CD4-positive, alpha-beta T cell (primary cell): ENCODE measurements around the gene RPL36. TPM values are rescaled to one million over a fixed set of nuclear protein-coding genes. Genes with fewer than 3 reads are reported as not detected.

Experiments
- ATAC-seq: fragments of 200-7000 bp; cut with Tn5 transposase; one replicate; pipeline ENCODE4 v1.10.0; 2022; ENCODE audit warnings: mild to moderate bottlenecking; ENCODE audit not compliant: poor library complexity
- CTCF ChIA-PET: fragments of 350-600 bp; sonication (Branson Sonifier 250); formaldehyde crosslinking; loops from one replicate; lab custom pipeline; 2021; ENCODE audit warnings: antibody characterized with exemption, inconsistent platforms; lab: Charles Lee
- POLR2A ChIA-PET: fragments of 350-600 bp; sonication (Branson Sonifier 250); formaldehyde crosslinking; loops from one replicate; lab custom pipeline; 2021; ENCODE audit warnings: antibody characterized with exemption, inconsistent platforms; lab: Charles Lee
- DNase-seq, 14 experiments: peaks; one replicate each; pipeline ENCODE4 v3.0.0-alpha.2; 2013 to 2020; ENCODE audit warnings: mixed read lengths in 2 of 14
- H3K27ac ChIP-seq, 2 donors: one replicate each; pipeline versions ENCODE4 v1.5.1 to v1.7.0; 2013; ENCODE audit warnings: low read length in 2 of 2, low read depth in 1 of 2, mild to moderate bottlenecking in 1 of 2
- H3K27me3 ChIP-seq, 2 experiments: 1 replicate in 1 of 2; 2 replicates in 1 of 2; pipeline versions ENCODE4 v1.6.1 to v1.7.0; 2013; ENCODE audit warnings: low read length in 2 of 2, control low read depth in 1 of 2, mild to moderate bottlenecking in 1 of 2, moderate library complexity in 1 of 2; ENCODE audit not compliant: insufficient read depth in 2 of 2, control insufficient read depth in 1 of 2
- H3K36me3 ChIP-seq: one replicate; pipeline ENCODE4 v1.6.1; 2013; ENCODE audit warnings: low read length, control low read depth; ENCODE audit not compliant: insufficient read depth
- H3K4me1 ChIP-seq: one replicate; pipeline ENCODE4 v1.6.1; 2013; ENCODE audit warnings: low read length, control low read depth; ENCODE audit not compliant: insufficient read depth
- H3K4me3 ChIP-seq: one replicate; pipeline ENCODE4 v1.5.1; 2013; ENCODE audit warnings: mild to moderate bottlenecking, low read length, moderate library complexity
- H3K9me3 ChIP-seq, 2 experiments: 1 replicate in 1 of 2; 2 replicates in 1 of 2; pipeline versions ENCODE4 v1.6.1 to v1.7.0; 2013; ENCODE audit warnings: low read length in 2 of 2, mild to moderate bottlenecking in 2 of 2, control low read depth in 1 of 2, moderate library complexity in 1 of 2; ENCODE audit not compliant: control insufficient read depth in 1 of 2, insufficient read depth in 1 of 2
- H3K27ac Mint-ChIP-seq: one replicate; pipeline ENCODE4 v1.8.0; 2020; ENCODE audit warnings: mixed read lengths
- H3K27me3 Mint-ChIP-seq: one replicate; pipeline ENCODE4 v1.8.0; 2021; ENCODE audit warnings: mixed read lengths
- H3K36me3 Mint-ChIP-seq: one replicate; pipeline ENCODE4 v1.8.0; 2021; ENCODE audit warnings: low read depth, mixed read lengths
- H3K4me1 Mint-ChIP-seq: one replicate; pipeline ENCODE4 v1.8.0; 2021; ENCODE audit warnings: low read depth, mixed read lengths
- H3K4me3 Mint-ChIP-seq: one replicate; pipeline ENCODE4 v1.8.0; 2020; ENCODE audit warnings: mild to moderate bottlenecking, mixed read lengths
- H3K9me3 Mint-ChIP-seq: one replicate; pipeline ENCODE4 v1.8.0; 2020; ENCODE audit warnings: mixed read lengths
- CTCF ChIP-seq: fragments of 200-600 bp; IDR thresholded peaks from one replicate; pipeline ENCODE4 v1.8.0; 2022; ENCODE audit warnings: antibody characterized with exemption, mild to moderate bottlenecking
- intact Hi-C, 2 experiments: fragments of 100-400 bp; cut with DNase I in 1 of 2; cut with micrococcal nuclease in 1 of 2; formaldehyde crosslinking; loops; one replicate each; pipeline versions ENCODE4 v1.15.1 to v1.9.0; 2023 to 2025; cut with DNase I, micrococcal nuclease
- total RNA-seq, 174 experiments: library from RNA in 2 of 174; stranded (reverse) in 2 of 174; gene quantifications; one replicate each; pipeline ENCODE4 v1.2.3 and lab custom pipeline; 2021 to 2026

RPL36 gene
- total RNA-seq, 2 experiments from 2014 or later = 1,509 to 1,565 TPM

GRCh38 chr19:5652261-5652660 is 37.8 kb upstream of the RPL36 start:
- Mint-ChIP-seq H3K27ac (no peak overlapping the region), H3K36me3 (peaks cover 88% of the 10 kb centered on the region), H3K4me3 (no peak overlapping the region), H3K9me3 (no peaks in the 10 kb centered on the region), H3K4me1 (no peaks in the 10 kb centered on the region), H3K27me3 (no peaks in the 10 kb centered on the region)
- H3K27me3 ChIP-seq = no peaks in the 10 kb centered on the region
- intact Hi-C loops = no loop called here
- ATAC-seq = no peak
- H3K4me1 ChIP-seq = no peaks in the 10 kb centered on the region
- DNase-seq = no peak
- no peaks in the 10 kb centered on the region for H3K9me3 ChIP-seq
- H3K4me3 ChIP-seq = no peak overlapping the region
- CTCF ChIA-PET = no interaction called here
- no peak overlapping the region for H3K27ac ChIP-seq
- H3K36me3 ChIP-seq = peaks cover 91% of the 10 kb centered on the region
- POLR2A ChIA-PET = no interaction called here
- TF ChIP-seq CTCF = no peak

DNA sequence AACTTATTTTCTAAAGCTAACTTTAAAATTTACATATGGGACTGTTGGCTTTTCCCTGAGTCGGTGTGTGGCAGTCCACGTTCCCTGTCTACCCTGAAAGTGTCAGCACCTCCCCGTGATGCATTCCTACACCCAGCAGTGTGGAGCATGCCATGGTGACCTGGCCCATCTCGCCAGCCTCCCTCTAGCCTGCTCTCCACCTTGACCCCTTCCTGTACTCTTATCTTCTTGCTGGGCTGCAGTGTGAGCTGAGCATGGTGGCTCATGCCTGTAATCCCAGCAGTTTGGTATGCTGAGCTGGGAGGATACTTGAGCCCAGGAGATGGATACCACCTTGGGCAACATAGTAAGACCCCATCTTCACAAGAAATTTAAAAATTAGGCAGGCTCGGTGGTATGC is 35.2 kb upstream of the RPL36 start:
- no peak overlapping the region for H3K4me3 ChIP-seq
- ATAC-seq = no peak
- DNase-seq = no peak
- intact Hi-C loops = no loop called here
- Mint-ChIP-seq H3K4me3 (no peak overlapping the region), H3K4me1 (no peaks in the 10 kb centered on the region), H3K36me3 (peaks cover 85% of the 10 kb centered on the region), H3K27ac (no peak overlapping the region), H3K27me3 (no peaks in the 10 kb centered on the region), H3K9me3 (no peaks in the 10 kb centered on the region)
- peaks cover 95% of the 10 kb centered on the region for H3K36me3 ChIP-seq
- no peak overlapping the region for H3K27ac ChIP-seq
- TF ChIP-seq CTCF = no peak
- ChIA-PET CTCF (no interaction called here), POLR2A (no interaction called here)
- no peaks in the 10 kb centered on the region for H3K4me1 ChIP-seq
- H3K27me3 ChIP-seq = no peaks in the 10 kb centered on the region
- H3K9me3 ChIP-seq = no peaks in the 10 kb centered on the region

DNA sequence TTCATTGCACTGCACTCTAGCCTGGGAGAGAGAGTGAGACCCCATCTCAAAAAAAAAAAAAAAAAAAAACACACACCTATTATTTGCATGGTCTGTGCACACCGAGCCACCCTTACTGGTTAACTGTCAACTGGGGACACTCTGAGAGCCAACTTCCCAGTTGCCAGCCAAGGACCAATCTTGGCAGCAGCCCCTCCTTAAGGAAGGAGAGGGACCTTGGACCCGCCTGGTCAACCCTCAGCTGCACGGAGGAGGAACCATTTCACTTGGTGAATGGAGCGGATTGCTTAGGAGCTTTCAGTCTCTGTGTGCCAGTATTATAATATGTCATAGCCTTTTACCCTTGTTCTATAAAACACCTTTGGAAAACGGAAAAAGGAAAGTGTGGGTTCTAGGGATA is 34.7 kb upstream of the RPL36 start:
- intact Hi-C loops = no loop called here
- no peak overlapping the region for H3K4me3 ChIP-seq
- no peak overlapping the region for H3K27ac ChIP-seq
- H3K4me1 Mint-ChIP-seq = no peaks in the 10 kb centered on the region
- CTCF ChIA-PET = no interaction called here
- ATAC-seq (no peak), DNase-seq (no peak)
- no peak overlapping the region for H3K4me3 Mint-ChIP-seq
- H3K4me1 ChIP-seq = no peaks in the 10 kb centered on the region
- no peaks in the 10 kb centered on the region for H3K9me3 Mint-ChIP-seq
- no peaks in the 10 kb centered on the region for H3K9me3 ChIP-seq
- TF ChIP-seq CTCF = no peak
- POLR2A ChIA-PET = no interaction called here
- peaks cover 95% of the 10 kb centered on the region for H3K36me3 ChIP-seq
- no peaks in the 10 kb centered on the region for H3K27me3 ChIP-seq
- H3K27ac Mint-ChIP-seq = no peak overlapping the region
- peaks cover 85% of the 10 kb centered on the region for H3K36me3 Mint-ChIP-seq
- H3K27me3 Mint-ChIP-seq = no peaks in the 10 kb centered on the region
